GM18907 (cell line): ENCODE data around the gene SMAGP.
"Not testable (repeated sequence)": the region's sequence is repeated elsewhere in the genome, so short reads cannot be mapped to it uniquely, and the experiment has no call there.

Source experiments
- ATAC-seq: cut with Tn5 transposase; IDR thresholded peaks from one replicate; pipeline ENCODE4 v1.9.1; 2021; ENCODE audit warnings: mild to moderate bottlenecking, moderate library complexity; ENCODE audit not compliant: unreplicated experiment

The SMAGP gene, protein sequence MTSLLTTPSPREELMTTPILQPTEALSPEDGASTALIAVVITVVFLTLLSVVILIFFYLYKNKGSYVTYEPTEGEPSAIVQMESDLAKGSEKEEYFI

DNA sequence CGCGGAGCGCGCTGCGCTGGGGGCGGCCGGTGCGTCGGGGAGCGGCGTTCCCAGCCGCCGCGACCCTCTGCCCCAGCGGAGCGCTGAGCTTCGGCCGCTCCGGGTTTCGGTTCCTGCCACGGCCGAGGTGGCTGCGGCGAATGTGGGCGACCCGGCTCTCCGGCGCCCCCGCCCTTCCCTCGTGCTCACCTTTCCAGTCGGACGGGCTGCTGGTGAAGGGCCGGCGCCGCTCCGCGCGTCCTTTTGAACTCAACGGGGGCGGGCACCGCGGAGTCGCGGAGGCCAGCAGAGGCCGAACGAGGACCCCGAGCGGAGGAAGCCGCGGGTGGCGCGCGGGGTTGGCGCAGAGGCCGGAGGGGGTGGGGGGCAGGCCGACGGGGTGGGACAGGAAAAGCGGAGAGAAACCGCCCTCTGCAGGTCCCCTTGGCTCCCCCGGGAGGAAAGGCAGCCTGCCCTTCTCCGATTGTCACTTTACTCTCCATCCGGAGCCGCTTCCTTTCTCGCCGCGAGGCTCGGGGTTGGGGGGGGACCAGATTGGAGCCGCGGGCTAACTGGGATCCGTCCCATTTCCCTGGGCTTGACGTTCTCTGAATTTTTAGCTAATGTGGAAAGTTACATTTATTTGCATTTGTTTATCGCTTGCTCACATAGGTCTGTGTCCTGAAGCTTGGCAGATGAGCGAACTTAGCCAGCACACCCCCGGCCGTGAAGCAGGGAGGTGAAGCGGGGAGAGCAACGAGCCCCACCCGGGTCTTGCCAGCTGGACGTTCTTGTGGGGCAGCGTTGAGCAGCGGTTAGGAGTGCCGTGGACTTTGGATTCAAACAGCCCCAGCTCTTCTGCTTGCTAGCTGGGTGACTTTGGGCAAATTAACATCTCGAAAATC lies at the start of gene SMAGP:
SMAGP (minus strand) TSS at position 349 of the 884 bp plus-strand sequence. CDS start 1,137 bp downstream, outside the sequence.
- peak; percentile 70 for ATAC-seq

DNA sequence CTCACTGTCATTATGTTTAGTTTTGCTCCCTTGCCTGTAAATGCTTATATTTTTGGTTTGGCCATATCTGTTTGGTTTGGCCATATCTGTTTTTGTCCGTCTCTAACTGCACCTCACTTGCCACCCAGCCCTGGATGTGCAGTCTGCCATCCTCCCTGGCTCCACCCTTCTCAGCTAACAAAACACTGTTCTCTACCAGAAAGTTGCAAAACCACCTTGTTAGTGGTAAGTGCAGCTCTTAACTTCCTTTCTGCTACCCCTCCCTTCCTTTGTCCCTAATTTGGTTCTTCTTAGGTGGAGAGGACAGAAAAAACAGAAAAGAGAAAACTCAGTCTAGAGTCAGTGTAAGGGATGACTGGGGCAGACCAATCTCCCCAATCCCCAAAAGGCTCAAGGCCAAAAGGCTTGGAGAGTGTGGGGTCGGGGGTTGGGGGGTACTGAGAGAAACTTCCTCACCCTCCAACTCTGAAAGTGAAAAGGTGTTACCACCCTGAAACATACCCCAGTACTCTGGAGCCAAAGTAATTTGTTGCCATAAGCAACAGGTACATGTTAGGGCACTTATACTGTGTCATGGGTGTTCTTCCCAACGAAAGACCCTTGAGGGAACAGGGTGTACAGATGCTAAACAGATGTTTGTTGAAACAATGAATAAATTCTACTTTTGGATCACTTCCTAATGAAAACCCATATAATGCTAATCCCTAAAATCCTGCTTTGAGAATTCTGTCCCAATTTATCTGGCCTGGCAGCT lies 48.8 kb upstream of the SMAGP start:
- peak; percentile 60 for ATAC-seq

DNA sequence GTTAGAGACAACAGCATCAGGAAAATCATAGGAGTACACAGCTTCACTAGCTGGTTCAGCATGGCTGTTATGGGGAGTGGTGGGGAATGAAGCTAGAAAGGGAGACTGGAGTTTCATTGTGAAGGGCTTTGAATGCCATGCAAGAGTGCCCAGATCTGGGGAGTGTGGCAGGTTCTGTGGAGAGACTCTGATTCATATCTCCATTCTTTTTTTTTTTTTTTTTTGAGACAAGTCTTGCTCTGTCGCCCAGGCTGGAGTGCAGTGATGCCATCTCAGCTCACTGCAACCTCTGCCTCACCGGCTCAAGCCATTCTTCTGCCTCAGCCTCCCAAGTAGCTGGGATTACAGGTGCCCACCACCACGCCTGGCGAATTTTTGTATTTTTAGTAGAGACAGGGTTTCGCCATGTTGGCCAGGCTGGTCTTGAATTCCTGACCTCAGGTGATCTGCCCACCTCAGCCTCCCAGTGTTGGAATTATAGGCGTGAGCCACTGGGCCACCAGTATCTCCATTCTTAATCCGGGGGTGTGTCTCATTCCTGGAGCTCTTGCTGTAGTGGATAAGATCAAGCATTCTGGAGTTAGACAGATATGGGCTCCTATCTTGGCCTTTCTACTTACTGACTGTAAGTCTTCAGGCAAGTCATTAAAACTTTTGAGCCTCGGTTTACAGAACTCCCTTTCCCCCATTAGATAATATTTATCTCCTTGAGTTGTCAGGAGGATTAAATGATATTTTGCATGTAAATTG lies 48.0 kb upstream of the SMAGP start:
- not testable (repeated sequence) for ATAC-seq

DNA sequence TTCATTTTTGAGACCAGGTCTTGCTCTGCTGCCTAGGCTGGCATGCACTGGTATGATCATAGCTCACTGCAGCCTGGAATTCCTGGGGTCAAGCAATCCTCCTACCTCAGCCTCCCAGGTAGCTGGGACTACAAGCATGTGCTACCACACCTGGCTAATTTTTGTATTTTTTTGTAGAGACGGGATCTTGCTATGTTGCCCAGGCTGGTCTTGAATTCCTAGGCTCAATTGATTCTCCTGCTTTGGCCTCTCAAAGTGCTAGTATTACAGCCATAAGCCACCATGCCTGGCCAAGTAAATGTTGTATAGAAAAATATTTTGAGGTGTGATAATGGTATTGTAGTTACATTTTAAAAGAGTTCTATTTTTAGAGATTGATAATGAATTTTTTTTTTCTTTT lies 41.2 kb upstream of the SMAGP start:
- ATAC-seq, result no peak

DNA sequence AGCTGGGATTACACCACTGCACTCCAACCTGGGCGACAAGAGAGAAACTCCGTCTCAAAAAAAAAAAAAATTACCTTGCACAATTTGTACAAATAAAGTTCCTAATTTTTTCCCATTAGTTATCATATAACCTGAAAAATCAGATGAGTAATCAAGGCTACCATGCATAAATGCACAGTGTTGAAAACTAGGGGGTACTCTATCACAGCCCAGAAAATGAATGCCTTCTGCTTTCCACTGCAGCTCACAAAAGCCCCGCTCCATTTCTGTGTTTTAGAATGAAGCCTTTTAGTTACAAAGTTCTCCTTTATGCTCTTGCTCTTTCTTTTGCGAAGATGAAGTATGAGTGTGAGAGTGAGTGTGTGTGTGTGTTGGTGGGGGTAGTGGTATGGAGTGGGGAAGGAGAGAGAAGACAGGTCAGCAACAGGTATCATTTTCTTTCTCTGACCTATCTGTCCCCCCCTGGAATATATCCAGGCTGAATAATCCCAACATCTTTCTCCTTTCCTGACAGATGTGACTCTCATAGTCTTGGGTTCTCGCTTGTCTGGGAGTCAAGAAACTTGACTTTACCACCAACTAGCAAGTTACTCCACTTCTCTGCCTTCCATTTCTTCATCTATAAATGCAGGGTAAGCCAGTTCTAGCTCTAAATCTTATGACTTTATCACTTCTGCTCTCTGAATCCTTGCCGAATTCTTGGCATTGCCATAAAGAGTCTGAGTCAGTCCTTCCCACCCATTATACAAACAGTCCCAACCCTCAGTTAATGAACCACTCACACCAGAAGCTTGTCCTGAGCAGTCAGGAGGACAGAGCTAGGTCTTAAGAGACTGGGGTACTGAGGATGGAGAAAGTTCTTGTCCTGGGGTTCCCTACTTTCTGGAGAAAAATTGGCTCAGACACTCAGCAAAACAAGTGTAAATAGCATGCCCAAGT lies 37.7 kb upstream of the SMAGP start:
- no peak for ATAC-seq

DNA sequence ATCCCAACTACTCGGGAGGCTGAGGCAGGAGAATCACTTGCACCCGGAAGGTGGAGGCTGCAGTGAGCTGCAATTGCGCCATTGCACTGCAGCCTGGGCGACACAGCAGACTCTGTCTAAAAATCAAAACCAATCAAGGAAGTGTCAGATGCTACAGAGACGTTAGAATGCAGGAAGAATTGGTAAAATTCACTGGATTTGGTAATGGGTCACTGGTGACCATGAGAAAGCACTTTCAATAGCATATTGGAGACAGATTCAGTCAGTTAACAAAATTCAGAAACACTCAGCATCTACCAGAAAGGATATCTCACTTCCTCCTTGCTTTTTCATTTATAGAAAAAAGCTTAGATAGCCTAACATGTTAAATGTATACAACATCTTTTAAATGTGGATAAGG lies 36.3 kb upstream of the SMAGP start:
- no peak for ATAC-seq

DNA sequence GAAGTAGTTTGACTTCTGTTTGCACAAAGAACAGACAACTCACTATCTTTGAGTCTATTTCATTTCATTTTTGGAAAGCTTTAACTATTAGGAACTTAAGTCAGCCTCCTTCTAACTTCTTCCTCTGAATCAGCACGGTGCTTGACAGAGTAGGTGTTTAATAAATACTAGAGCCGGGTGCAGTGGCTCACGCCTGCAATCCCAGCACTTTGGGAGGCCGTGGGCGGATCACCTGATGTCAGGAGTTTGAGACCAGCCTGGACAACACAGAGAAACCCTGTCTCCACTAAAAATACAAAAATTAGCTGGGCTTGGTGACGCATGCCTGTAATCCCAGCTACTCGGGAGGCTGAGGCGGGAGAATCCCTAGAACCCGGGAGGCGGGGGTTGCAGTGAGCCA lies 30.6 kb upstream of the SMAGP start:
- not testable (repeated sequence) for ATAC-seq

DNA sequence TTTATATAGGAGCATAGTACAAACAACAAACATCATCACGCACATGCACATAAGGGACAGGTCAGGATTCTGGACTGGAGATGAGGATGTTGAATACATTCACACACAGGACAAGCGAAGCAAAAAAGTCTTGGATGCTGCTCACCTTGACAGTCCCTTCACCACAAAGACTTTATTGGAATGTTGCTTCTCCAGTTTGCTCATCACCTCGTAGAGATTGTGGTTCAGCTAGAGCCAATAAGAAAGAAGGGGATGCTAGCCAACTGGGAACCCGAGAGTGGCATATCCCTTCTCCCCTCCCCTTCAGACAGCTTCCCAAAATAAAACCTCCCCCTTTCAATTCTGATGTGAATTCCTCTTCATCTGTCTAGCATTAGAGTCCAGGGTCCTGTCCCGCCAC lies 25.4 kb upstream of the SMAGP start:
- no peak for ATAC-seq

DNA sequence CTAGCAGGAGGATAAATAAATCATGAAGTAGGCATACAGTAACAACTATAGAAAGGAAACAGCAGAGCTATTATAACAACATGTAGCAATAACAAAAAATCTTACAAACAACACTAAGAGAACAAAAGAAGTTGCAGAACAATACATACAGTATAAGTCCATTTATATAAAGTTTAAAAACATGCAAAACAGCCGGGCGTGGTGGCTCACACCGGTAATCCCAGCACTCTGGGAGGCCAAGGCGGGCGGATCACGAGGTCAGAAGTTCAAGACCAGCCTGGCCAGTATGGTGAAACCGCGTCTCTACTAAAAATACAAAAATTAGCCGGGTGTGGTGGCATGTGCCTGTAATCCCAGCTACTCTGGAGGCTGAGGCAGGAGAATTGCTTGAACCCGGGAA lies 23.9 kb upstream of the SMAGP start:
- not testable (repeated sequence) for ATAC-seq

DNA sequence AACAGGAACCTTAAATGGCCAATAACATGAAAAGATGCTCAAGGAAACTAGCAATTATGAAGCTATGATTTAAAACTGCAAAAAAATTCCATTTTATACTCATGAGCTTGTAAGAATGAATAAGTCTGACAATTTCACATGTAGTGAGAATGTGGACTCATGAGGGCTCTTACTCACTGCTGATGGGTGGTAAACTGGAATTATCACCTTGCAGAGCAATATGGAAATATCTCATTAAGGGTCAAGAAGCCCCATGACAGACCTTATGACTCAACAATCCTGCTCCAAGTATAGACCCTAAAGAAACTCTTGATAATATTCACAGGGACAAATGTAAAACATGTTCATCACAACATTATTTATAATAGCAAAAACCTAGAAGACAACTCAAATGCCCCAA lies 23.5 kb upstream of the SMAGP start:
- ATAC-seq, result no peak

DNA sequence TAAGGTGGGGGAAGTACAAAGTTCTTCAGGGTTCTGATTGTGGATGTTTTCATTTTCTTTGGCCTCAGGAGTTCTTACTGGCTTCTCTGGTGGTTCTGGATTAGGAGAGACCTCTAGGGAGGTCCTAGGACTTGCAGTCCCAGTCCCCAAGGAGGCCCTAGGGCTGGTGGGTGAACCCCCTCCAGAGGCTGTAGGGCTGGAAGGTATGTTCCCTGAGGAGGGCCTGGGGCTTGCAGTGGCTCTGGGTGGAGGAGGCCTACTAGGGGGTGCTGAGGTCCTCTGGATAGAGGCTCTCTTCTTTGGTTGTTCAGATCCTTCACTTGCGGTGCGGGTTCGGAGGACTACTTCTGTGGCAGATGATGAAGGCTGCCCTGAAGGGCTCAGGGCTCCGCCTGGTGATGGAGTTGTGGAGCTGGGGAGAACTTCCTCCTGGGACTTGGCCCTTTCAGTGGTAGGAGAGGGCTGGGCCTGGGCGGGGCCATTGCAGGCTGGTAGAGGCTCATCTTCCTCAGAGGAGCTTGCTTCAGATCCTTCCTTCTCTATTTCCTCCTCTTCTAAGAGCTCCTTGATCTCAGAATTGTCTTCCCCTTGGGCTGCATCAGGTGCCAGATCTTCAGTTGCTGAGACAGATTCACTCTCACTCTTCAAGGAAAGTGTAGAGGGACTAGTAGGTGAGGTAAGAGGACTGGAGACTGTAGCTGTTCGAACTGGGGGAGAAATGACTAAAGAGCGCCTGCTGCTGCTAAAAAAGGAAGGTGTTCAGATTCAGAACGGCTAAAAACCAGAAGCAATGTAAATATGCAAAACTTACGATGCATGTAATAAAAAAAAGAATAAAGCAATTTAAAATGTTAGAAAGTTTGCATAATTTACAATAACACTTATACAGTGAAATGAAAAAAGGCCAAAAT lies 21.6 kb upstream of the SMAGP start:
- ATAC-seq, result not testable (repeated sequence)

DNA sequence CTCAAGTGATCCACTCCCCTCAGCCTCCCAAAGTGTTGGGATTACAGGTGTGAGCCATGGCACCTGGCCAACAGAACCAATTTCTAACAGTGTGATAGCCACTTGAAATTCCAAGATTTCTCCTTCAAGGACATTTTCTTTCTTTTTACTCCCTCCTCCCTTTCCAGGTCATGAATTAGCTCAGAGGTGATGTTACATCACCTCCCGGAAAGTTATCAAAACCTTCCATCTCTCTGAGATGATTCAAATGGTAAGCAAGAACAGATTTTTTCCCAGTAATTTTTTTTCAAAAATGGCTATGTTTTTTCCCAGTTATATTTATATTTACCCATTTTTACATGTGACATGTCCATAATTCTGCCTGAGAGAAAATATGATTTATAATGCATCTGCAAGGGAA lies 15.6 kb upstream of the SMAGP start:
- ATAC-seq, result no peak

DNA sequence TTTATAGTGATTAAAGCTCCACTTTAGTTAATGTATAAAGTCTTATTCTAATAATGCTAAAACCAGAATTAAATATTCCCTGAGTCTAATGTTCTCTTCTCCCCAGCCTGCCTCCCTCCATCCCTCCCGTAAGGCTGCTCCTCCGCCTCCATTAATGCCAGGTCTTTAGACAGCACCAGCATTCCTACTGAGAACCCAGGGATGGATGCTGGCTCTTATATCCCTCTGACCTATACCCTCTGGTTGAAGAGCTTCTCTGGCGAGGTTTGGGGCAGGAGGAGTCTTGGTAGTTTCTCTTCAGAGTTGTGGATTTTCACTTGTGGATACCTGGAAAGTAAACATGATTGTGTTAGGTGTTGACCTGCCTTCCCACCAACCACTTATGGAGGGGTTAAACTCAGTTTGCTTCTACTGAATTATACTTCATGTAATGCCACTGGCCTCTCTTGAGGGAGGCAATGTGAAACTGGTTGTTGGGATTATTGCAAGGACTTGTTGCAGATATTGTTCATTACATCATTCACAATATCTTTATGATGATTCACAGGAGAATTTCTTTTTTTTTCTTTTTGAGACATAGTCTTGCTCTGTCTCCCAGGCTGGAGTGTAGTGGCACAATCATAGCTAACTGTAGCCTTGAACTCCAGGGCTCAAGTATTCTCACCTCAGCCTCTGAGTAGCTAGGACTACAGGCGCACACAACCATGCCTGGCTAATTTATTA lies 11.1 kb upstream of the SMAGP start:
- ATAC-seq, result no peak

DNA sequence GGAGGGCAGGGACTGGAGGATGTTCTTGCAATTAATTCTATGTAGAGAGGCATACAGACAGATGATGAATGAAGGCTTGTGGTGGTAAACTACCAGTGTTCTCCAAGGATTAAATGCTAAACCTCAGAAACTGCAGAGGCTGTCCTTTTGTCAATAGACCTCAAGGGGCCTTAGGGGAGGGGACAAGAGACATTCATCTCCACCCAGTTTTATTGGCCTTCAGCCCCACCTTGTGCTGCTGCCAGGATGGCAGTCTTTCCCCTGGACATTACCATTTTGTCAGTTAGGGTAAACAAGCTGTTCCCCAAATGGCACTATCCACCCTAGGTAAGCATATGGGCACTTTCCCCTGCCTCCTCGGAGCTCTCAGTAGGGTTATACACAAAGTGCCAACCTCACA lies 4.9 kb upstream of the SMAGP start:
- ATAC-seq, result no peak

DNA sequence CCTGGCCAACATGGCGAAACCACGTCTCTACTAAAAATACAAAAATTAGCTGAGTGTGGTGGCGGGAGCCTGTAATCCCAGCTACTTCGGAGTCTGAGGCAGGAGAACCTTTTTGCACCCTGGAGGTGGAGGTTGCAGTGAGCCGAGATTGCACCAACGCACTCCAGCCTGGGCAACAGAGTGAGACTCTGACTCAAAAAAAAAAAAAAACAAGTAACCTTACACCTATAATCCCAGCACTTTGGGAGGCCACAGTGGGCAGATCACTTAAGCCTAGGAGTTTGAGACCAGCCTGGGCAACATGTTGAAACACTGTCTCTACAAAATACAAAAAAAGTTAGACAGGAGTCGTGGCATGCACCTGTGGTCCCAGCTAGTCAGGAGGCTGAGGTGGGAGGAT lies 2.6 kb upstream of the SMAGP start:
- not testable (repeated sequence) for ATAC-seq

DNA sequence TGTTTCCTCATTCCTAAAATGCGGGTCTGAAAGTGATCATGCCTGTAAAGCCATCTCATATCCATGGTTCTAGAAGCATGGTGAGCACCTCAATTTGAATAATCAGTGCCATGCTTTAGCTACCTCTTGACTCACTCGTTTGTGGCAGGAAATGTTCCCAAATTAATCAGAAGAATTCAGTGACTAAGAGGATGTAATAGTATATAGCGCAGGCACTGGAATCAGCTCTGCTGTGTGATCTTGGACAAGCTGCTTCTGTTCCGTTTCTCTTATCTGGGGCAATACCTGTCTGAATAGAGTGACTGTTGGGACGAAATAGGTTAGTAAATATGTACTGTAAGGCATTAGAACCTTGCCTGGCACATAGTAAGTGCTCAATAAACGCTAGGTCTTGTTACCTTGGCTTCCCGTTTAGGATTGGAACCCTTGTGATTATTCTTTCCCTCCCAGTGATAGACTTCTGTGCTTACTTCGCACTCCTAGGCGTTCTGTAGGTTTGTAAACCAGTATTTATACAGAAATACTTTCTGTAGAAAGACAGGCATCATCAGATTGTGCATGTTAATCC lies 820 bp upstream of the SMAGP start:
- no peak for ATAC-seq

DNA sequence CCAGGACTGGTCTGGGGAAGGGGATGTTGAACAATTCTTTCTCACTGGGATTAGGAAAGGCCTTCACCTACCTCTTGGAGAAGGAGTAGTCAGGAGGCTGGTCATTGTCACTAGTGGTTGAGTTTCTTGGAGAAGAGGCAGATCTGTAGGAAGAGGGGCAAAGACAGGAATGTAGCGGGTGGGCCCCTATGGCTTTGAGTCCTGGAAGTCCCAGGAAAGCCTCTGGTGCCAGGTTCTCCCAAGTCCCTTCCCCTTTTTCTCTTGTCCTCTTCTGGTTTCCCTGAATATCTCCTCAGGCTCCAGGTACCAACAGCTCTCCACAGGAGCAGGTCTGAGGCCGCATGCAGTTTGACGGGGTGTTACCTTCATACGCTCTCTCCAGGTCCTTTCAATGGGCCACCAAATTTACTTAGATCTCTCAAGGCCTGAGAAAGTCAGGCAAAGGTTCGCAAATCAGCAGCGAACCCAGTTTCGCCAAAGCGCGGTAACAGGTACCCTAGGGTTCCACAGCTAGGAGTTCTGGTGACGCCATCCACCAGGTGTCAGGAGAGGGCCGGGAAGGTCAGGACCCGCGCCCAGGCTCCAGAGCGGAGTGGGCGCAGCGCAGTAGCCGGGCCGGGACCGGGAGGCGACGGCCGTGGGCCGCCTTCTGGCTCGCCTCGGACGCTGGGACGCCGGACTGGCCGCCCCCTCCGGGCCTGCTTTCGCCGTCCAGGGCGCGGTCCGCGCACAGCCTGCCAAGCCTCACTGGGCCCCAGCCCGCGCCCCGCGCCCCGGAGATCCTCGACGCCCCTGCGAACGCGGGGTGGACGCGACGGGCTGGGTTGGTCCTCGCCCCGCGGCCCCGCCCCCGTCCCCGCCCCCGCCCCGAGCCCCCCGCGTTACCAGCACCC lies 795 bp downstream of the SMAGP start:
- peak; percentile 42 for ATAC-seq
